Left lung (tissue), 10 donors: ENCODE measurements around the gene ALDH4A1. TPM values are rescaled to one million over a fixed set of nuclear protein-coding genes. Genes with fewer than 3 reads are reported as not detected.

Source experiments
- ATAC-seq: fragments of 200-7000 bp; cut with Tn5 transposase; one replicate; pipeline ENCODE4 v1.9.1; 2020; ENCODE audit warnings: moderate library complexity
- DNase-seq, 4 donors: peaks; one replicate each; pipeline ENCODE4 v3.0.0-alpha.2; 2013 to 2020
- H3K27ac ChIP-seq, 2 donors: fragments of 200-600 bp; sonication (generic) in 1 of 2; one replicate each; pipeline versions ENCODE4 v1.5.0 to v1.8.0; 2020 to 2021
- H3K27me3 ChIP-seq, 2 donors: fragments of 200-600 bp; sonication (generic) in 1 of 2; one replicate each; pipeline versions ENCODE4 v1.5.0 to v1.8.0; 2020 to 2021
- H3K36me3 ChIP-seq, 2 donors: fragments of 200-600 bp; sonication (generic) in 1 of 2; one replicate each; pipeline versions ENCODE4 v1.5.0 to v1.8.0; 2020 to 2021
- H3K4me1 ChIP-seq, 2 donors: fragments of 200-600 bp; one replicate each; pipeline ENCODE4 v1.8.0; 2021
- H3K4me3 ChIP-seq, 2 donors: fragments of 200-600 bp; sonication (generic) in 1 of 2; one replicate each; pipeline versions ENCODE4 v1.5.0 to v1.8.0; 2020 to 2021; ENCODE audit warnings: mild to moderate bottlenecking in 1 of 2
- H3K9me3 ChIP-seq, 2 donors: fragments of 200-600 bp; sonication (generic) in 1 of 2; one replicate each; pipeline versions ENCODE4 v1.5.0 to v1.8.0; 2020 to 2021
- intact Hi-C, 2 donors: fragments of 100-400 bp; cut with DNase I; formaldehyde crosslinking; loops; one replicate each; pipeline versions ENCODE4 v1.11.2 to v1.14.2; 2022
- polyA plus RNA-seq, 6 donors: library from polyadenylated mRNA; unstranded; fragments of 120-200 nt; gene quantifications; one replicate each; pipeline ENCODE4 v1.2.1, GENCODE V29; 2013; ENCODE audit not compliant: insufficient read length in 6 of 6
- total RNA-seq, 2 donors: library from RNA; stranded (reverse); fragmentation: NEBNext Ultra II Directional; extraction: Animal tissue kit (Norgen Biotek cat#: 25700); gene quantifications; one replicate each; pipeline ENCODE4 v1.2.1, GENCODE V29; 2021
- TF ChIP-seq, protein P1 (sequence below), 2 donors: fragments of 200-600 bp; sonication (generic) in 1 of 2; IDR thresholded peaks; one replicate each; pipeline versions ENCODE4 v1.5.0 to v1.8.0; 2021; ENCODE audit warnings: antibody characterized with exemption in 2 of 2
- donor health status: DM: no; HTN: yes; CAD: no.
- donor health status: DM: no; HTN: no; CAD: no.

Gene ALDH4A1
- total and polyA plus RNA-seq, 8 donors = 11.3 to 21.1 (median 19.4) TPM

DNA sequence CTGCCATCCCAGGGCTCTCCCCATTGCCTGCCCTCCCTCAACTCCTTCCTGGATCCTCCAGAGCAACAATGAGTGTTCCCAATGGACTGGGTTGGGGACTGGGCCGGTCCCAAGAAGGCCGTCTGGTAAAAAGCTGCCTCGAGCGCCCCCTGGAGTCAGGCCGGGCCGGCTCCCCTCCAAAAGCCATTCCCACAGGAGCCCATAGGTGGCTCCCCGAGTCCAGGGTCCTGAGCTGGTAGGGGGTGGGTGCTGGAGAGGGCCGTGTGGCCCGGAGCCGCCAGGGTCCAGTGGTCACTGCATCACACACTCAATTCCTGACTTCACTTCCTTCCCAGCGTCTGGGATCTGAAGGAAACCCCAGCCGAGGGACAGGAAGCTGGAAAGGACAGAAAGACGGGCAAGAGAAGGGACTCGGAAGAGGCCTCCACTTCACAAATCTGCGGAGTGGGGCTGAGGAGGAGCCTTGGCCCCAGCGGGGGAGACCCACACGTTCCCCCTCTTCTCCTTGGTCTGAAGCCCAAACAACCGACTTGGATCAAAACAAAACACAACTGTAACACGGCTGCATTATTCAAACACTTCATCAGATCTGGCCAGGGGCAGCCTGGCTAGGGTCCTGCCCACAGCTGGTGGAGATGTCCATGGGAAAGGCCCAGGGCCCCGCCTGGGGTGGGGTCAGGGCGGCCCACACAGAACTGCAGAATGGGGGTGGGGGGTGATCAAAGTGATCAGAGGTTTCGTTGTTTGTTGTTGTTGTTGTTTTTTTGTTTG is 10.9 kb upstream of the ALDH4A1 start:
- intact Hi-C loops = loop anchor here in 1 of 2 donors (10.0 kb wide), 1 partner anchor 52 kb away; no protein-coding TSS in a partner anchor
- peak overlapping the region; percentile 41 to 69 for H3K27ac ChIP-seq
- peaks cover 6 to 22% of the 10 kb centered on the region in 2 donors for H3K4me1 ChIP-seq
- no peak overlapping the region for H3K4me3 ChIP-seq
- TF ChIP-seq, protein P1, sequence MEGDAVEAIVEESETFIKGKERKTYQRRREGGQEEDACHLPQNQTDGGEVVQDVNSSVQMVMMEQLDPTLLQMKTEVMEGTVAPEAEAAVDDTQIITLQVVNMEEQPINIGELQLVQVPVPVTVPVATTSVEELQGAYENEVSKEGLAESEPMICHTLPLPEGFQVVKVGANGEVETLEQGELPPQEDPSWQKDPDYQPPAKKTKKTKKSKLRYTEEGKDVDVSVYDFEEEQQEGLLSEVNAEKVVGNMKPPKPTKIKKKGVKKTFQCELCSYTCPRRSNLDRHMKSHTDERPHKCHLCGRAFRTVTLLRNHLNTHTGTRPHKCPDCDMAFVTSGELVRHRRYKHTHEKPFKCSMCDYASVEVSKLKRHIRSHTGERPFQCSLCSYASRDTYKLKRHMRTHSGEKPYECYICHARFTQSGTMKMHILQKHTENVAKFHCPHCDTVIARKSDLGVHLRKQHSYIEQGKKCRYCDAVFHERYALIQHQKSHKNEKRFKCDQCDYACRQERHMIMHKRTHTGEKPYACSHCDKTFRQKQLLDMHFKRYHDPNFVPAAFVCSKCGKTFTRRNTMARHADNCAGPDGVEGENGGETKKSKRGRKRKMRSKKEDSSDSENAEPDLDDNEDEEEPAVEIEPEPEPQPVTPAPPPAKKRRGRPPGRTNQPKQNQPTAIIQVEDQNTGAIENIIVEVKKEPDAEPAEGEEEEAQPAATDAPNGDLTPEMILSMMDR (IDR thresholded peaks at IDR 0.05) = peak; percentile 93 to 99
- H3K27me3 ChIP-seq = no peaks in the 10 kb centered on the region
- ATAC-seq (peak; percentile 95), DNase-seq (peak; percentile 74 to 96 (median 80))
- no peaks in the 10 kb centered on the region for H3K9me3 ChIP-seq
- H3K36me3 ChIP-seq = peaks cover 0 to 56% of the 10 kb centered on the region in 2 donors

DNA sequence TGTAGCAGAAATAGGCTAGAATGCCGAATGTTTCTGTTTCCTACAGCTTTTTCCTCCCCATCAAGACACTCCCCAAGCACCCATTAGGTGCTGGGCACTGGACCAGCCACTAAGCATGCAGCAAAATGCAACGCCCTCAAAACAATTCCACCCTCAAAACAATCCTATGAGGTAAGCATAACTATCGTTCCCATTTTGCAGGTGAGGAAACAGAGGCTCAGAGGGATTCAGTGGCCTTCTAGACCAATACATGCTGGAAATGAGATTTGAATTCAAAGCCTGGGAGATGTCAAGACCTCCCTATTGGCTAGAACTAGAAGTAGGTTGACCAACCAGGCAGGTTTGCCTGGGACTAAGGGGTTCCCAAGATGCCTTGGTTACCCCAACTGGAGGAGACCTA is 10.2 kb upstream of the ALDH4A1 start:
- H3K27ac ChIP-seq = peak overlapping the region in 1 of 2 donors; percentile 69
- H3K36me3 ChIP-seq = peaks cover 0 to 58% of the 10 kb centered on the region in 2 donors
- intact Hi-C loops = loop anchor here in 1 of 2 donors (10.0 kb wide), 1 partner anchor 52 kb away; no protein-coding TSS in a partner anchor
- H3K4me3 ChIP-seq = no peak overlapping the region
- TF ChIP-seq, protein P1 (IDR thresholded peaks at IDR 0.05) = no peak
- peaks cover 11 to 29% of the 10 kb centered on the region in 2 donors for H3K4me1 ChIP-seq
- DNase-seq (no peak), ATAC-seq (no peak)
- no peaks in the 10 kb centered on the region for H3K27me3 ChIP-seq
- no peaks in the 10 kb centered on the region for H3K9me3 ChIP-seq

DNA sequence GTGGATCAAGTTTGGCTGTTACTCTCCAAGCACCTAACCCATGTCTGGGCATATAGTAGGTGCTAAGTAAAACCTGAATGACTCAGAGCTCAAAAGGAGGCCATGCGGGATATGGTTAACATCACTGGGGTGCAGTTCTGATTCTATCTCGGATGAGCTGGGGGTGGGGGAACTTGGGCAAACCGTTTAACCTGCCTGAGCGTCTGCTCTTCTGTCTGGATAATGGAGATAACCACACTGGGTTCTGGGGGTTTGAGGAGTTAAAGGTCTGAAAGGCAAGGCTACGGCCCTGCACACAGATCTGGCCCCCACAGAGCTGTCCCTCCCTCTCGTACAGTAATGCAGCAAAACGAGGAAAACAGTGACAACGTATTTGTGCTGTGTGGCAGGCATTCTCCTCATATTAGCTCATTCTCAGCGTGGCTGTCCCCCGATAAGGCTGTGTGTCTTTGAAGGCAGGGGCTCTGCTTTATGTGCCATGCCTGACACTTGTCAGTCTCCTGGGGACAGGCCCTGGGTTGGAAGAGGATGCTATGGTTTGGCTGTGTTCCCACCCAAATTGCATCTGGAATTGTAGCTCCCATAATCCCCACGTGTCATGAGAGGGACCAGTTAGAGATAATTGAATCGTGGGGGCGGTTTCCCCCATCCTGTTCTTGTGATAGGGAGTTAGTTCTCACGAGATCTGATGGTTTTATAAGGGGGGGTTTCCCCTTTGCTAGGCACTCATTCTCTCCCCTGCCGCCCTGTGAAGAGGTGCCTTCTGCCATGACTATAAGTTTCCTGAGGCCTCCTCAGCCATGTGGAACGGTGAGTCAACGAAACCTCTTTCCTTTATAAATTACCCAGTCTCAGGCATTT is 6.8 kb upstream of the ALDH4A1 start:
- no peaks in the 10 kb centered on the region for H3K27me3 ChIP-seq
- no peaks in the 10 kb centered on the region for H3K9me3 ChIP-seq
- intact Hi-C loops = loop anchor here in 1 of 2 donors (5.0 kb wide), 1 partner anchor 183 kb away; no protein-coding TSS in a partner anchor
- H3K36me3 ChIP-seq = peaks cover 0 to 37% of the 10 kb centered on the region in 2 donors
- TF ChIP-seq, protein P1 (IDR thresholded peaks at IDR 0.05) = no peak
- peak overlapping the region; percentile 37 to 88 for H3K27ac ChIP-seq
- no peak for DNase-seq
- no peak overlapping the region for H3K4me3 ChIP-seq
- ATAC-seq = no peak
- H3K4me1 ChIP-seq = peaks cover 11 to 39% of the 10 kb centered on the region in 2 donors

DNA sequence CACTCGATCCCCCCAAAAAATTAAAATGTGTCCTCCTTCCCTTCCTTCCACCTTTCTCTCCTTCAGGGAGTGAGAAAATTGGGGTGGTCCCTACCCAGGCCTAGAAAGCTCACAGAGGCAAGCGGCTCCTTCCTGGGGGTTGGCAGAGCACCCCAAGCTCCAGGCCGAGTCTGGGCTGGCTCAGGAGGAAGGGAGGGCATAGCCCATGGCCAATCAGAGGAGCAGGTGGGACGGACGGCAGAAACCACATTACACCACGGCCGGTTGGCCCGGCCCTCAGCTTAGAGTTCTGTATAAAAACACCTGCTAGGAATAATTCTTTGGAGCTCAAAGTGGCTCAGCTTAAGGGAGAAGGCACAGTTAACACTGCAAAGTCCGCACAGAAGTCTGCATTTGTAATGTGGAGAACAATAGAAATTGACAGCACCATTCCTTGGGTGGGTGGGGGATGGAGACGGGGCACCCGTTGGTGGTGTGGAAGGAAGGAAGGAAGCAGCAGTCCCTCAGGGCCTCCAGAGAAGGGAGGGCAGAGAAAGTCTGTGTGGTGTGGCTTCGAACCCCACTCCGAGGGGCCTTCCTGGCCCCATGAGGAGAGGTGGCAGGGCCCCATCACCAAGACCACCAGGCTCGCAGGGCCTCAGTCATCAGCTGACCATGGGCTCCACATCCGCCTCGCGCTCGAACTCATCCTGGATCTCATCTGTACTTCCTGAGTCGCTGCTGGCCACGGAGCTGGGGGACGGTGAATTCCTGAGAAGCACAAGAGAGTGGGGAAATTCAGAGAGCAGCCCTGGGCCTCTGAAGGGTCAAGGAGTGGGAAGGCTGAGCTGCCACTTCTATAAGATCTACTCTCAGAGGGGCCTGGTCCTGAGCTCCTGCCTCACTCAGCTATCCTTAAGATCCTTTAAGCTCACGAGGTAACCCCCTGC is 5.8 kb upstream of the ALDH4A1 start:
- peak overlapping the region; percentile 37 to 88 for H3K27ac ChIP-seq
- H3K9me3 ChIP-seq = no peaks in the 10 kb centered on the region
- H3K36me3 ChIP-seq = peaks cover 0 to 37% of the 10 kb centered on the region in 2 donors
- peak overlapping the region in 1 of 2 donors; percentile 6 for H3K4me3 ChIP-seq
- peak; percentile 28 for ATAC-seq
- intact Hi-C loops = loop anchor here in 1 of 2 donors (5.0 kb wide), 1 partner anchor 184 kb away; no protein-coding TSS in a partner anchor
- H3K4me1 ChIP-seq = peaks cover 9 to 41% of the 10 kb centered on the region in 2 donors
- peak in 1 of 4 donors; percentile 86 for DNase-seq
- no peaks in the 10 kb centered on the region for H3K27me3 ChIP-seq
- TF ChIP-seq, protein P1 (IDR thresholded peaks at IDR 0.05) = no peak
